Suppressor macrophage treated with lipopolysaccharide for 1 hour (primary cell): Measurements from ENCODE around the gene MRPL23.

Experiments used
- DNase-seq, 3 donors: peaks; one replicate each; pipeline ENCODE4 v3.0.0-alpha.2; 2020 to 2022

The MRPL23 gene

GRCh38 chr11:1921574-1922141 is 25.5 kb upstream of the MRPL23 start:
- no peak for DNase-seq

DNA sequence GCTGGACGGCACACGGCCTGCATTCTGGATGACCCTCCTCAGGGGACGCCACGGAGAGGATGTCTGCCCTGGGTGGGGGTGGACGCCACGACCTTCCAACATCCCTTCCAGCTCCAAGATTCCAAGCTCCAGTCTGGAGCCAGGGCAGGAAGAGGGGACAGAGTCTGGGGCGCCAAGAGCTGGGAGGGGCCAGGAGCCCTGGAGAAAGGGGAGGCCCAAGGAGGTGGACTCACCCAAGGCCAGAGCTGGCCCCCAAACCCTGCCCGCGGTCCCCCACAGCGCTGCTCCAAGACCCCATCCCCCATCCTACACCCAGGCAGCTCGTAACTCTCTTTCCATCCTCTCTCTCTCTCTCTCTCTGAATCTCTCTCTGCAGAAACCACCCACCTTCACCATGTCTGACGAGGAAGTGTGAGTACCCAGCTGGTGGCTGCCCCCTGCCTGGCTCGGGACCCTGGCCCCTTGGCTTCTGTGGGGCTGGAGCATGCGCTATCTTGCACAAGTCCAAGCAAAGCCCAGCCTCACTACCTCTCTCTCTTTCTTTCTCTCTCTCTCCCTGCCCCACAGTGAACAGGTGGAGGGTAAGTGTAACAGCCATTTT is 24.6 kb upstream of the MRPL23 start:
- DNase-seq: no peak

- DNase-seq: no peak
Measured at GRCh38 chr11:1923201-1923956, 23.8 kb upstream of the MRPL23 start.

DNA sequence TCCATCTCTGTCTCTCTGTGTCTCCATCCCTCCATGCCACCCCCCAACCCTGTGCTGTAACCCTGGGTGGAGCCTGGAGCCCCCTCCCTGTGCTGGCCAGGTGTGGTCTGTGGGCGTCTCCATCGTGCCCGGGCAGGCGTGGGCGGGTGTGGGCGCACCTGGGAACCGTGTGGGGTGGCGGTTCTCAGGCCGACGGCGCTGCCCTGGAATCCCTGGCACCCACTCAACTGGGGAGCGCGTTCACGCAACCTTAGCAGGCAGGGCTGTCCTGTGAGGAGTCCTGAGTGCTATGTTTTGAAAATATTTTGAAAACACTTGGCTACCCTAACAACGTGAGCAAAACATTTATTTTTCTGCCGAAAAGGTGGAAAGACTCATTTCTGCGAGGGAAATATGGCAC is 23.0 kb upstream of the MRPL23 start:
- DNase-seq: no peak

GRCh38 chr11:1924646-1925372 is 22.3 kb upstream of the MRPL23 start:
- no peak for DNase-seq

- no peak for DNase-seq
Measured at GRCh38 chr11:1925373-1926155, 21.6 kb upstream of the MRPL23 start.

DNA sequence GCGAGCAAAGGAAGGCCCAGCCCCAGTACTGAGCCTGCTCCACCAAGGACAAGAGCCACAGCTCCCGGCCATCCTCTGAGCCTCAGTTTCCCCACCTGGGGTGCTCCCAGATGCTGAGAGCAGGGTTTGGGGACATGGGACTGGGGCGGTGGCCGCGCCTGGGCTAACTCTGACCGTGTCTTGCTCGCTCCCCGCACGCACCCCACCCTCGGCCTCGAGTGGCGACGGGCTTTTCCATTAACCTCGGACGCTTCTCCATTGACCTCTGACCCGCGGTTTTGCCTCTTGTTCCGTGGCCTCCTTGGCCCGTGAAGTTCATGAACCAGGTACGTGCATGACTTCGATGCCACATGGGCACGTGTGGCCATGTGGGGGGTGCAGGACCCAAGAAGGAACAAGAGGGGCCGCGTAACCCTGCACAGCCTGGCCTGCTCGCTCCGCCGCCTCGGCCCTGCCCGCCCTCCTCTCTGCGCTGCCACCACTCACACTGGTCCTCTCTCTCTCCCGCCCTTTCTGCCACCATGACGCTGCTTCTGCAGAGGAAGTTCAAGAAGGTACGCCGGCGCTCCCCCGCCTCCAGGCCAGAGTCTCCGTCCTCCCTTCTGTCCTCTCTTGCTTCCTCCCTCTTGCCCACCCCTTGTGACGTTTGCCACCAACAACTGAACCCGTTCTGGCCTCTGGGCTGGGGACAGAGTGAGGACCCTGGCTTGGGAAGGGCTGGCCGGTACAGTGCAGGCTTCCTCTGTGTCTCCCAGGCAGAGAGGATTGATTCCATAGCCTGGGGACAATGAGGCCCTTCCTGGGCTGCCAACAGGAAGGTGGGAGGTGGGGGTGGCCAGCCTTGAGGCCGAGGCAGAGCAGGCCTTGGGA is 20.7 kb upstream of the MRPL23 start:
- peak; percentile 51 to 57 (median 57) for DNase-seq

GRCh38 chr11:1927026-1927847 is 19.9 kb upstream of the MRPL23 start:
- no peak for DNase-seq

GRCh38 chr11:1927848-1928469 is 19.2 kb upstream of the MRPL23 start:
- no peak for DNase-seq

- no peak for DNase-seq
Measured at GRCh38 chr11:1928470-1928890, 18.7 kb upstream of the MRPL23 start.

- no peak for DNase-seq
Measured at GRCh38 chr11:1928891-1929541, 18.1 kb upstream of the MRPL23 start.

- no peak for DNase-seq
Measured at GRCh38 chr11:1929621-1930461, 17.3 kb upstream of the MRPL23 start.

DNA sequence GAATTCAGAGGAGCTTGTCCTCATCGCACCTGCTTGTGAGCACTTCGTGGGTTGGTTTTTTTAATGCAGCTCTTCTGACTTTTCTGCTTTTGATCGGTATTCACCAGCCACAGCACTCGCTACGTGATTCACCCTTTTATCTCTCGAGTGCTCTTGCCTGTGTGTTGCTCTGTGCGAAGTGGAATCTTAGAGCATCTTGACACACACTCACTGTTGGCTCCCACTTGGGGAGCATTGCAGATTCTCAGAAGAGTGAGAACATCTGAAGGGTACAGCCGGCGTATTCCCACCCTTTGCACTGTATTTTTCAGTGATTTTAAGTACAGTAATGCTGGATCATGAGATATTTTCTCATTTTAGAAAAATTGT is 16.7 kb upstream of the MRPL23 start:
- DNase-seq: no peak

DNA sequence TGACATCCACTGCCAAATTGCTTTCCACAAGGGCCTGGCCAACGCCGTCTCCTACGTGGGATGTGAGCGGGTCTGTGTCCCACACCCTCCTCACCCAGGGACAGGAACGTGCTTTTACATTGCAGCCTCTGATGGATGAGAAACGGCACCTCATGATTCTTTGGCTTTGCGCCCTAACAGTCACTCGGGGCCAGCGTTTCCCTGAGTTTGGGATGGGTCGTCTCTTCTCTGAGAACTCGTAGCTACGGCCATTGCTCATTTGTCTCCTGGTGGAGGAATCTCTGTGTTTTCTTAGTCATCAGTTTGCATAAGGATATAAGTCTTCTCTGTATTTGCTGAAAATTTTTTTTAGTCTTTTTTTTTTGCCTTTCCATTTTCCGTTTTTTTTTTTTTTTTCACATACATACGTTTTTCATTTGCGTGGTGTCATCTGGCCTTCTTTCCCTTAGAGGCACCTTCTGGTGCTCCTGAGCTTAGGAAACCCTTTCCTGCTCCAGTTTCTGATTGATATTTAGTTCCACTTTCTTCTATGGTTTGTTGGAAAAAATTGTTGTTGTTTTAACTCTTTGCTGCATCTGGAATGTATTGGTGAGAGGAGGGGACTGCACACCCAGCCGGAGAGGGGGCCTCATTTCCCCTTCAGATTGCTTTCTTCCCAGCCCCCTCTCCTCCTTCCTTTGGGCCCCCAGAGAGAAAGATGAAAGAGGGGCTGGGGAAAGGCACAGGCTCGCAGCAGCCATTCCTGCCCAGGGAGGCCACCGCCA is 15.6 kb upstream of the MRPL23 start:
- DNase-seq: peak in 2 of 3 donors; percentile 44 to 52

- DNase-seq: no peak
Measured at GRCh38 chr11:1932105-1932480, 15.0 kb upstream of the MRPL23 start.

- no peak for DNase-seq
Measured at GRCh38 chr11:1932681-1933080, 14.5 kb upstream of the MRPL23 start.

DNA sequence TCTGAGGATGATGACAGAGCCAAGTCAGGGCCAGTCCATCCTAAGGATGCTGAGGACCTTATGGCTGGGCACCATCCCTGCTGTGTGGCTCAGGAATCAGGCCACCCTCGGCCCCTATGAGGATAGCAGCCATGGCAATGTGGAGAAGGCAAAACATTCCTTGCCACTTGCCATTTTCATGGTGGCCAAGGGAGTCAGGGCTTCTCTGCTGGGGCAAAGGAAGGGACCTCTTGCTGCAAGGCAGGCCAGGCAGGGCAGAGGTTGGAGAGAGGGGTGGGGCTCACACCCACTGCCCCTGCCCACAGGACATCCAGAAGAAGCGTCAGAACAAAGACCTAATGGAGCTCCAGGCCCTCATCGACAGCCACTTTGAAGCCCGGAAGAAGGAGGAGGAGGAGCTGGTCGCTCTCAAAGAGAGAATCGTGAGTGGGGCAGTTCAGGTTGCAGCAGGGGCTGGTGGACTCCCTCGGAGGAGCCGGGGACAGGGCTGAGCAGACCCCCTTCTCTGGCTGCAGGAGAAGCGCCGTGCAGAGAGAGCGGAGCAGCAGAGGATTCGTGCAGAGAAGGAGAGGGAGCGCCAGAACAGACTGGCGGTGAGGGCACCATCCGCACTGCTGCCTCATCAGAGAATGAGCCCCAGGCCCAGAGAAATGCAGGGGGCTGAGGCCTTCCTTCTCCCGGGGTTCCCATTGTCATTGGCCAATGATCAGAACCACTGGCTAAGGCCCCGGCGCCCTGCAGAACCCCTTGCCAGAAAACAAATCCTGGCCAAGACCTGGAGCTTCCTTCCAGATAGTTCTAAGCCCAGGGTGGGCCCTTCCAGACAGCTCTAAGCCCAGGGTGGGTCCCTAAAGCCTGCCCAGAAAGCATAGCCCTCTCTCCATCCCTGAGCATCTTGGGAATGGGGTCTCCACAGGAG is 13.5 kb upstream of the MRPL23 start:
- no peak for DNase-seq
